Fibroblast of skin of scalp (primary cell): ENCODE measurements around the gene RPL28. TPM values are rescaled to one million over a fixed set of nuclear protein-coding genes. Genes with fewer than 3 reads are reported as not detected.

Experiments
- DNase-seq: peaks from one replicate; pipeline ENCODE4 v3.0.0-alpha.2; 2013
- polyA plus RNA-seq, 2 experiments: library from polyadenylated mRNA; unstranded; fragments of 120-200 nt; gene quantifications; one replicate each; pipeline ENCODE4 v1.2.1, GENCODE V29; 2013; ENCODE audit not compliant: insufficient read length in 2 of 2

The RPL28 gene
- 1,763 TPM for polyA plus RNA-seq (2013, experiment 1 of 2; ENCODE audit: insufficient read length)
- polyA plus RNA-seq (2013, experiment 2 of 2; ENCODE audit: insufficient read length): 1,485 TPM

- DNase-seq: peak; percentile 98
These were observed at the start of gene RPL28 for GRCh38 chr19:55385724-55386492. Gene RPL28 (plus strand): TSS chr19:55385932. CDS start chr19:55386358, 426 bp downstream.

GRCh38 chr19:55336101-55336500 is 49.6 kb upstream of the RPL28 start:
- DNase-seq: peak; percentile 54

GRCh38 chr19:55339105-55339888 is 46.4 kb upstream of the RPL28 start, which contains the start of gene KMT5C:
Gene KMT5C (plus strand): TSS chr19:55339876. CDS start chr19:55341937, 2,061 bp downstream.
- DNase-seq: peak; percentile 100

- no peak for DNase-seq
These were observed 45.6 kb upstream of the RPL28 start for GRCh38 chr19:55339889-55340783.

- no peak for DNase-seq
These were observed 45.0 kb upstream of the RPL28 start for GRCh38 chr19:55340784-55341147.

- peak; percentile 61 for DNase-seq
These were observed 44.6 kb upstream of the RPL28 start for GRCh38 chr19:55341171-55341588.

GRCh38 chr19:55341595-55342531 is 43.9 kb upstream of the RPL28 start:
- no peak for DNase-seq

GRCh38 chr19:55344444-55344843 is 41.3 kb upstream of the RPL28 start:
- DNase-seq: no peak

GRCh38 chr19:55345101-55345817 is 40.5 kb upstream of the RPL28 start:
- no peak for DNase-seq

GRCh38 chr19:55345818-55346724 is 39.7 kb upstream of the RPL28 start:
- no peak for DNase-seq

GRCh38 chr19:55346725-55347441 is 38.8 kb upstream of the RPL28 start:
- no peak for DNase-seq

GRCh38 chr19:55347442-55348009 is 38.2 kb upstream of the RPL28 start:
- no peak for DNase-seq

- no peak for DNase-seq
These were observed 37.3 kb upstream of the RPL28 start for GRCh38 chr19:55348317-55349034.

GRCh38 chr19:55350620-55351315 is 35.0 kb upstream of the RPL28 start:
- DNase-seq: no peak

GRCh38 chr19:55352040-55352439 is 33.7 kb upstream of the RPL28 start:
- no peak for DNase-seq

- no peak for DNase-seq
These were observed 33.1 kb upstream of the RPL28 start for GRCh38 chr19:55352549-55353145.

- no peak for DNase-seq
These were observed 32.4 kb upstream of the RPL28 start for GRCh38 chr19:55353356-55353802.
